DND-41 (cell line): ENCODE results near the gene PEX5L.

Experiments used
- ATAC-seq: fragments of 200-7000 bp; cut with Tn5 transposase; 3 replicates; pipeline ENCODE4 v1.9.1; 2021; ENCODE audit warnings: low read depth; ENCODE audit not compliant: insufficient read depth
- DNase-seq: peaks from one replicate; pipeline ENCODE4 v3.0.0-alpha.2; 2020
- H2AFZ ChIP-seq: 2 replicates; pipeline ENCODE4 v1.6.0; 2012; ENCODE audit warnings: low read depth, low read length
- H3K27ac ChIP-seq: 2 replicates; pipeline ENCODE4 v1.5.1; 2012; ENCODE audit warnings: low read length, inconsistent platforms
- H3K27me3 ChIP-seq: fragments of 200-600 bp; sonication (generic); 2 replicates; pipeline ENCODE4 v1.6.0; 2012; ENCODE audit warnings: low read length, mild to moderate bottlenecking, inconsistent platforms; ENCODE audit not compliant: insufficient read depth, poor library complexity
- H3K36me3 ChIP-seq: 2 replicates; pipeline ENCODE4 v1.5.1; 2012; ENCODE audit warnings: low read length, inconsistent platforms; ENCODE audit not compliant: insufficient read depth
- H3K4me1 ChIP-seq: 2 replicates; pipeline ENCODE4 v1.5.1; 2012; ENCODE audit warnings: mild to moderate bottlenecking, low read length; ENCODE audit not compliant: insufficient read depth
- H3K4me2 ChIP-seq: 2 replicates; pipeline ENCODE4 v1.6.0; 2012; ENCODE audit warnings: mild to moderate bottlenecking, moderate library complexity, low read length, inconsistent platforms; ENCODE audit not compliant: insufficient read depth
- H3K4me3 ChIP-seq, 2 experiments: fragments of 200-600 bp in 1 of 2; shearing (Covaris generic) in 1 of 2; 2 replicates each; pipeline ENCODE4 v1.5.1; 2012 to 2016; ENCODE audit warnings: inconsistent platforms in 2 of 2, low read length in 2 of 2, mild to moderate bottlenecking in 2 of 2, low read depth in 1 of 2, moderate library complexity in 1 of 2
- H3K79me2 ChIP-seq: 2 replicates; pipeline ENCODE4 v1.6.0; 2012; ENCODE audit warnings: low read length, inconsistent platforms; ENCODE audit not compliant: insufficient read depth
- H3K9ac ChIP-seq: 2 replicates; pipeline ENCODE4 v1.6.0; 2012; ENCODE audit warnings: low read depth, mild to moderate bottlenecking, inconsistent platforms, low read length, moderate library complexity
- H3K9me3 ChIP-seq: 2 replicates; pipeline ENCODE4 v1.5.1; 2012; ENCODE audit warnings: low read length, moderate library complexity, mild to moderate bottlenecking, inconsistent platforms; ENCODE audit not compliant: insufficient read depth, severe bottlenecking
- H4K20me1 ChIP-seq: 2 replicates; pipeline ENCODE4 v1.6.0; 2012; ENCODE audit warnings: low read length; ENCODE audit not compliant: insufficient read depth
- CTCF ChIP-seq: IDR thresholded peaks from 2 replicates; pipeline ENCODE4 v1.5.1; 2012; ENCODE audit warnings: borderline replicate concordance, low read length, moderate library complexity, mild to moderate bottlenecking; ENCODE audit not compliant: poor library complexity, severe bottlenecking; ENCODE audit errors: extremely low read depth
- EZH2 ChIP-seq: IDR thresholded peaks from 3 replicates; pipeline ENCODE4 v1.6.1; 2012; ENCODE audit warnings: borderline replicate concordance, low read depth, mild to moderate bottlenecking, moderate library complexity, low read length, inconsistent platforms; ENCODE audit not compliant: severe bottlenecking

The PEX5L gene

GRCh38 chr3:180036092-180036670 lies 556 bp downstream of the PEX5L start:
- peak overlapping the region; percentile 86 to 90 for H3K4me3 ChIP-seq
- TF ChIP-seq CTCF (no peak), EZH2 (no peak)
- ATAC-seq (peak; percentile 18), DNase-seq (no peak)
- H3K4me1 ChIP-seq: peaks cover 43% of the 10 kb centered on the region
- peak overlapping the region; percentile 77 for H3K9ac ChIP-seq
- H3K36me3 ChIP-seq: no peaks in the 10 kb centered on the region
- H3K4me2 ChIP-seq: peak overlapping the region; percentile 68
- H3K79me2 ChIP-seq: peaks cover 54% of the 10 kb centered on the region
- no peaks in the 10 kb centered on the region for H3K9me3 ChIP-seq
- peak overlapping the region; percentile 63 for H2AFZ ChIP-seq
- no peaks in the 10 kb centered on the region for H3K27me3 ChIP-seq
- H4K20me1 ChIP-seq: no peaks in the 10 kb centered on the region
- H3K27ac ChIP-seq: peak overlapping the region; percentile 87

- Histone ChIP-seq H2AFZ (no peak overlapping the region), H3K9ac (no peak overlapping the region), H3K36me3 (peaks cover 7% of the 10 kb centered on the region; the same call in 1 of the 2 replicates), H3K27ac (no peak overlapping the region), H3K4me2 (no peak overlapping the region), H3K27me3 (no peaks in the 10 kb centered on the region), H4K20me1 (peaks cover 9% of the 10 kb centered on the region; the same call in 1 of the 2 replicates), H3K9me3 (no peaks in the 10 kb centered on the region), H3K4me3 (no peak overlapping the region), H3K79me2 (peaks cover 95% of the 10 kb centered on the region), H3K4me1 (peaks cover 2% of the 10 kb centered on the region)
- ATAC-seq (no peak), DNase-seq (no peak)
- TF ChIP-seq CTCF: no peak
- TF ChIP-seq EZH2: no peak
Observed at GRCh38 chr3:180026997-180027396, 9.7 kb downstream of the PEX5L start.

DNA sequence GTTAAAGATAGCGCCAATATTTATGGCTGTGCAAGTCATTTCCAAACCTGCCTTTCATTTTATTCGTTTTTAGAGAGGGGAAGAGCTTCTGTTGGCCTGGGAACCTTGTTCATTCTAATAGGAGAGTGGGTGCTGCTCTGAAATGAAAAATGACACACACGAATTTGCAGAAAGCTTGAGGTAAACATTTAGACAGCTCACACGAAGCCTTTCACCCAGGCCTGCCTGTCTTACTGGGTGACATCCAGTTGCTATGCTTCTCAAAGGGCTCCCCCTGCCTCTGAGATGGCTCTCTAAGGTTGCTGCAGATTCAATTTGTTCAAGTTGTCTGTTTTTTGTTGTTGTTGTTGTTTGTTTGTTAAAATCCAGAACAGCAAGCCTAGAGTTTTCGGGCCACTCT lies 18.2 kb downstream of the PEX5L start:
- Histone ChIP-seq H2AFZ (no peak overlapping the region), H3K9me3 (no peaks in the 10 kb centered on the region), H3K4me1 (peaks cover 3% of the 10 kb centered on the region; the same call in 1 of the 2 replicates), H3K4me2 (no peak overlapping the region), H3K9ac (no peak overlapping the region), H3K27ac (no peak overlapping the region), H4K20me1 (peaks cover 2% of the 10 kb centered on the region; the same call in 1 of the 2 replicates), H3K27me3 (no peaks in the 10 kb centered on the region), H3K79me2 (peaks cover 80% of the 10 kb centered on the region), H3K4me3 (no peak overlapping the region), H3K36me3 (no peaks in the 10 kb centered on the region; the same call in 1 of the 2 replicates)
- ATAC-seq (no peak), DNase-seq (no peak)
- TF ChIP-seq EZH2: no peak
- TF ChIP-seq CTCF: peak; percentile 36

- Histone ChIP-seq H3K9ac (no peak overlapping the region), H2AFZ (no peak overlapping the region), H3K36me3 (no peaks in the 10 kb centered on the region; the same call in 1 of the 2 replicates), H3K4me1 (peaks cover 3% of the 10 kb centered on the region; the same call in 1 of the 2 replicates), H3K27ac (no peak overlapping the region), H3K4me3 (no peak overlapping the region), H3K4me2 (no peak overlapping the region), H4K20me1 (peaks cover 2% of the 10 kb centered on the region; the same call in 1 of the 2 replicates), H3K27me3 (no peaks in the 10 kb centered on the region), H3K79me2 (peaks cover 80% of the 10 kb centered on the region), H3K9me3 (no peaks in the 10 kb centered on the region)
- no peak for ATAC-seq
- TF ChIP-seq CTCF: no peak
- no peak for TF ChIP-seq EZH2
- no peak for DNase-seq
Observed at GRCh38 chr3:180017846-180018245, 18.9 kb downstream of the PEX5L start.
